ENCODE measurements around the gene KCTD12. TPM values are rescaled to one million over a fixed set of nuclear protein-coding genes. Genes with fewer than 3 reads are reported as not detected.

The KCTD12 gene
- total RNA-seq, 1 experiment from 2014 or later, result 1.9 TPM

DNA sequence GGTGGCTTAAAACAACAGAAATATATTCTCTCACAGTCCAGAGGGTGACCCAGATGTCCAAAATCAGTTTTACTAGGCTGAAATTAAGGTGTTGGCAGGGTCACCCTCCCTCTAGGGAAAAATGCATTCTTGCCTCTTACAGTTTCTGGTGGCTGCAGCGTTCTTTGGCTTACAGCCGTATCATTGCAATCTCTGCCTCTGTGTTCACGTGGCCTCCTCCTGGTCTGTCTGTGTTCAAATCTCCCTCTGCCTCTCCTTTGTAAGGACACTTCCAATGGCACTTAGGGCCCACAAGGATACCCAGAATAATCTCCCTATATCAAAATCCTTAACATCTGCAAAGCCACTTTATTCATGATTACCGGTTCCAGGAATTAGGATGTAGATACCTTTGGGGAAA lies 21.1 kb downstream of the KCTD12 start (continued):
- TF ChIP-seq EZH2phosphoT487 (IDR thresholded peaks at IDR 0.05; ENCODE audit: borderline replicate concordance) (no peak), FOSL1 (IDR thresholded peaks at IDR 0.05; ENCODE audit: low read depth) (no peak), POLR2AphosphoS5 (IDR thresholded peaks at IDR 0.05; ENCODE audit: low read depth, low read length) (no peak), YY1 (IDR thresholded peaks at IDR 0.05; ENCODE audit: extremely low read depth, insufficient replicate concordance, low read depth, low read length) (no peak), EZH2 (IDR thresholded peaks at IDR 0.05) (no peak), ELF1 (IDR thresholded peaks at IDR 0.05; ENCODE audit: borderline replicate concordance, low read depth) (no peak), JUND (IDR thresholded peaks at IDR 0.05) (no peak)
- TF ChIP-seq, protein P1, sequence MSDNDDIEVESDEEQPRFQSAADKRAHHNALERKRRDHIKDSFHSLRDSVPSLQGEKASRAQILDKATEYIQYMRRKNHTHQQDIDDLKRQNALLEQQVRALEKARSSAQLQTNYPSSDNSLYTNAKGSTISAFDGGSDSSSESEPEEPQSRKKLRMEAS (IDR thresholded peaks at IDR 0.05), result no peak

DNA sequence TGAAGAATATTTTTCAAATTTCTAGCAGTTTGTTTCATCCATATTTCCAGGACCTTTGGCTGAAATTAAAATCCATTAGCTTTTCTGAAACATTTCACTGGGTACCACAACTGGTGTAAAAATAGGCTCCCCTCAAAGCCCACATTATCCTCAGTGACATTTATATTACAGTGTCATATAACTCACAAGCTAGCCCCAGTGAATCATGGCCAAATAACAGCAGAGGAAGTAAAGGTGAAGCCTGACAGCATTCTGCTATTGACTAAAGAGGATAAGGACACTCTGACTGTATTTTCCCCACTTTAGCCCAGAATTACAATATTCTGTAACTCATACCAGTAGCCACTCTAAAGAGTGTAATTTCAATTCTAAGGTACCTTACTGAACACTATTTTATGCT lies 21.9 kb downstream of the KCTD12 start:
- Histone ChIP-seq H3K4me3 (replicated peaks in 1 of 2; ENCODE audit: low read depth in 1 of 2, low read length in 2 of 2) (no peak overlapping the region), H2AFZ (ENCODE audit: low read depth, low read length, poor library complexity, severe bottlenecking) (no peak overlapping the region), H3K27me3 (ENCODE audit: insufficient read depth, low read length) (0 out of 2 replicates have a peak, but pooled peaks cover 8% of the 10 kb centered on the region), H4K20me1 (ENCODE audit: insufficient read depth) (no peaks in the 10 kb centered on the region), H3K27ac (ENCODE audit: low read depth, low read length) (no peak overlapping the region), H3K79me2 (ENCODE audit: insufficient read depth, low read length) (no peaks in the 10 kb centered on the region), H3K9me2 (ENCODE audit: insufficient read depth) (no peaks in the 10 kb centered on the region), H3K9ac (ENCODE audit: low read length) (no peak overlapping the region), H3K4me1 (ENCODE audit: control insufficient read depth in 1 of 2, insufficient read depth in 2 of 2, low read length in 2 of 2) (no peaks in the 10 kb centered on the region), H3K36me3 (ENCODE audit: control insufficient read depth in 1 of 2, insufficient read depth in 2 of 2, low read length in 2 of 2) (no peaks in the 10 kb centered on the region), H3K4me2 (ENCODE audit: low read length) (no peak overlapping the region), H3K9me3 (ENCODE audit: control insufficient read depth in 1 of 2, insufficient read depth in 1 of 2, low read depth in 1 of 2, low read length in 2 of 2) (no peaks in the 10 kb centered on the region)
- ATAC-seq, result no peak
- TF ChIP-seq ELF1 (IDR thresholded peaks at IDR 0.05; ENCODE audit: borderline replicate concordance, low read depth), result no peak
- TF ChIP-seq EZH2 (IDR thresholded peaks at IDR 0.05), result no peak
- no peak for TF ChIP-seq CBX3 (IDR thresholded peaks at IDR 0.05; ENCODE audit: low read depth)
- no peak for TF ChIP-seq POLR2AphosphoS5 (IDR thresholded peaks at IDR 0.05; ENCODE audit: low read depth, low read length)
- TF ChIP-seq, protein P2, sequence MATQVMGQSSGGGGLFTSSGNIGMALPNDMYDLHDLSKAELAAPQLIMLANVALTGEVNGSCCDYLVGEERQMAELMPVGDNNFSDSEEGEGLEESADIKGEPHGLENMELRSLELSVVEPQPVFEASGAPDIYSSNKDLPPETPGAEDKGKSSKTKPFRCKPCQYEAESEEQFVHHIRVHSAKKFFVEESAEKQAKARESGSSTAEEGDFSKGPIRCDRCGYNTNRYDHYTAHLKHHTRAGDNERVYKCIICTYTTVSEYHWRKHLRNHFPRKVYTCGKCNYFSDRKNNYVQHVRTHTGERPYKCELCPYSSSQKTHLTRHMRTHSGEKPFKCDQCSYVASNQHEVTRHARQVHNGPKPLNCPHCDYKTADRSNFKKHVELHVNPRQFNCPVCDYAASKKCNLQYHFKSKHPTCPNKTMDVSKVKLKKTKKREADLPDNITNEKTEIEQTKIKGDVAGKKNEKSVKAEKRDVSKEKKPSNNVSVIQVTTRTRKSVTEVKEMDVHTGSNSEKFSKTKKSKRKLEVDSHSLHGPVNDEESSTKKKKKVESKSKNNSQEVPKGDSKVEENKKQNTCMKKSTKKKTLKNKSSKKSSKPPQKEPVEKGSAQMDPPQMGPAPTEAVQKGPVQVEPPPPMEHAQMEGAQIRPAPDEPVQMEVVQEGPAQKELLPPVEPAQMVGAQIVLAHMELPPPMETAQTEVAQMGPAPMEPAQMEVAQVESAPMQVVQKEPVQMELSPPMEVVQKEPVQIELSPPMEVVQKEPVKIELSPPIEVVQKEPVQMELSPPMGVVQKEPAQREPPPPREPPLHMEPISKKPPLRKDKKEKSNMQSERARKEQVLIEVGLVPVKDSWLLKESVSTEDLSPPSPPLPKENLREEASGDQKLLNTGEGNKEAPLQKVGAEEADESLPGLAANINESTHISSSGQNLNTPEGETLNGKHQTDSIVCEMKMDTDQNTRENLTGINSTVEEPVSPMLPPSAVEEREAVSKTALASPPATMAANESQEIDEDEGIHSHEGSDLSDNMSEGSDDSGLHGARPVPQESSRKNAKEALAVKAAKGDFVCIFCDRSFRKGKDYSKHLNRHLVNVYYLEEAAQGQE (IDR thresholded peaks at IDR 0.05; ENCODE audit: low read depth), result no peak
- no peak for TF ChIP-seq EGR1 (IDR thresholded peaks at IDR 0.05; ENCODE audit: low read depth)
- TF ChIP-seq CTCF (IDR thresholded peaks at IDR 0.05 in 2 of 3, conservative IDR thresholded peaks at IDR 0.05 in 1 of 3; ENCODE audit: borderline replicate concordance in 1 of 3, insufficient read depth in 1 of 3, low read depth in 2 of 3, low read length in 2 of 3), result no peak
- no peak for TF ChIP-seq SIN3A (IDR thresholded peaks at IDR 0.05; ENCODE audit: low read depth)
- no peak for TF ChIP-seq FOSL1 (IDR thresholded peaks at IDR 0.05; ENCODE audit: low read depth)
- no peak for TF ChIP-seq ZFX (IDR thresholded peaks at IDR 0.05)
- no TSS peak for BruUV-seq (replicated peaks)
- intact Hi-C loops (cut with micrococcal nuclease), result no loop called here
- ChIA-PET POLR2A (no interaction called here), RAD21 (ENCODE audit: low non-redundant PET in 1 of 2, low total read pairs in 2 of 2, uncharacterized antibody in 2 of 2, unreplicated experiment in 2 of 2) (no interaction called here), CTCF (no interaction called here)
- no peak for DNase-seq (ENCODE audit: low read depth, low spot score)
